Measurements from ENCODE around the gene SLCO1B1.
"Not testable (repeated sequence)": the region's sequence is repeated elsewhere in the genome, so short reads cannot be mapped to it uniquely, and the experiment has no call there.

SLCO1B1 gene

GRCh38 chr12:21169878-21170472 is 39.0 kb downstream of the SLCO1B1 start:
- H3K4me1 Mint-ChIP-seq: no peaks in the 10 kb centered on the region
- H3K36me3 Mint-ChIP-seq: no peaks in the 10 kb centered on the region
- H3K9me3 Mint-ChIP-seq: peaks cover 7% of the 10 kb centered on the region
- peak; percentile 22 to 63 for DNase-seq (ENCODE audit: low spot score in 2 of 2)
- no peak overlapping the region for H3K27ac Mint-ChIP-seq
- ATAC-seq: no peak
- no peak overlapping the region for H3K4me3 Mint-ChIP-seq

- no peaks in the 10 kb centered on the region for H3K36me3 Mint-ChIP-seq
- H3K9me3 Mint-ChIP-seq: peaks cover 7% of the 10 kb centered on the region
- H3K27ac Mint-ChIP-seq: no peak overlapping the region
- no peak for DNase-seq (ENCODE audit: low spot score in 2 of 2)
- no peak overlapping the region for H3K4me3 Mint-ChIP-seq
- H3K4me1 Mint-ChIP-seq: no peaks in the 10 kb centered on the region
- ATAC-seq: no peak
These were observed 41.1 kb downstream of the SLCO1B1 start for GRCh38 chr12:21172079-21172478.

- Mint-ChIP-seq H3K9me3 (no peaks in the 10 kb centered on the region), H3K4me1 (no peaks in the 10 kb centered on the region), H3K27ac (no peak overlapping the region), H3K36me3 (no peaks in the 10 kb centered on the region), H3K4me3 (no peak overlapping the region)
- DNase-seq (ENCODE audit: low spot score in 2 of 2): no peak
- ATAC-seq: no peak
These were observed 52.8 kb downstream of the SLCO1B1 start for GRCh38 chr12:21183721-21184275.

GRCh38 chr12:21190016-21190415 is 59.0 kb downstream of the SLCO1B1 start:
- Mint-ChIP-seq H3K27ac (no peak overlapping the region), H3K4me3 (no peak overlapping the region), H3K36me3 (no peaks in the 10 kb centered on the region), H3K9me3 (no peaks in the 10 kb centered on the region), H3K4me1 (no peaks in the 10 kb centered on the region)
- DNase-seq (ENCODE audit: low spot score in 2 of 2) (no peak), ATAC-seq (peak; percentile 16)

- not testable (repeated sequence) for DNase-seq (ENCODE audit: low spot score in 2 of 2); H3K36me3 Mint-ChIP-seq; H3K27ac Mint-ChIP-seq; H3K9me3 Mint-ChIP-seq; H3K4me3 Mint-ChIP-seq; ATAC-seq; H3K4me1 Mint-ChIP-seq
These were observed 83.4 kb downstream of the SLCO1B1 start for GRCh38 chr12:21214433-21214832.

GRCh38 chr12:21219206-21219605 is 88.2 kb downstream of the SLCO1B1 start:
- H3K4me1 Mint-ChIP-seq: no peaks in the 10 kb centered on the region
- no peak overlapping the region for H3K27ac Mint-ChIP-seq
- no peaks in the 10 kb centered on the region for H3K36me3 Mint-ChIP-seq
- ATAC-seq (no peak), DNase-seq (ENCODE audit: low spot score in 2 of 2) (no peak)
- no peaks in the 10 kb centered on the region for H3K9me3 Mint-ChIP-seq
- H3K4me3 Mint-ChIP-seq: no peak overlapping the region

GRCh38 chr12:21220266-21220665 is 89.3 kb downstream of the SLCO1B1 start:
- Mint-ChIP-seq H3K4me1 (no peaks in the 10 kb centered on the region), H3K9me3 (no peaks in the 10 kb centered on the region), H3K27ac (no peak overlapping the region), H3K36me3 (no peaks in the 10 kb centered on the region), H3K4me3 (no peak overlapping the region)
- ATAC-seq (no peak), DNase-seq (ENCODE audit: low spot score in 2 of 2) (no peak)

GRCh38 chr12:21221072-21221471 is 90.1 kb downstream of the SLCO1B1 start:
- no peak overlapping the region for H3K4me3 Mint-ChIP-seq
- H3K9me3 Mint-ChIP-seq: no peaks in the 10 kb centered on the region
- ATAC-seq (no peak), DNase-seq (ENCODE audit: low spot score in 2 of 2) (no peak)
- no peak overlapping the region for H3K27ac Mint-ChIP-seq
- no peaks in the 10 kb centered on the region for H3K36me3 Mint-ChIP-seq
- no peaks in the 10 kb centered on the region for H3K4me1 Mint-ChIP-seq

- Mint-ChIP-seq H3K4me1 (no peaks in the 10 kb centered on the region), H3K27ac (no peak overlapping the region), H3K9me3 (no peaks in the 10 kb centered on the region), H3K4me3 (no peak overlapping the region), H3K36me3 (no peaks in the 10 kb centered on the region)
- no peak for ATAC-seq
- no peak for DNase-seq (ENCODE audit: low spot score in 2 of 2)
These were observed 90.8 kb downstream of the SLCO1B1 start for GRCh38 chr12:21221778-21222177.

- Mint-ChIP-seq H3K9me3 (no peaks in the 10 kb centered on the region), H3K4me3 (no peak overlapping the region)
- no peak for DNase-seq (ENCODE audit: low spot score in 2 of 2)
These were observed 92.9 kb downstream of the SLCO1B1 start for GRCh38 chr12:21223930-21224329.

GRCh38 chr12:21234395-21234794 is 103.4 kb downstream of the SLCO1B1 start:
- H3K27ac Mint-ChIP-seq: no peak overlapping the region
- H3K9me3 Mint-ChIP-seq: no peaks in the 10 kb centered on the region
- H3K36me3 Mint-ChIP-seq: no peaks in the 10 kb centered on the region
- DNase-seq (ENCODE audit: low spot score in 2 of 2) (no peak), ATAC-seq (no peak)
- H3K4me1 Mint-ChIP-seq: no peaks in the 10 kb centered on the region
- H3K4me3 Mint-ChIP-seq: no peak overlapping the region

More at GRCh38 chr12:21223930-21224329, 92.9 kb downstream of the SLCO1B1 start:
- H3K27ac Mint-ChIP-seq: no peak overlapping the region
- no peaks in the 10 kb centered on the region for H3K36me3 Mint-ChIP-seq
- H3K4me1 Mint-ChIP-seq: no peaks in the 10 kb centered on the region
- ATAC-seq: no peak

GRCh38 chr12:21239866-21240265 is 108.9 kb downstream of the SLCO1B1 start:
- no peaks in the 10 kb centered on the region for H3K9me3 Mint-ChIP-seq
- H3K4me3 Mint-ChIP-seq: no peak overlapping the region
- ATAC-seq (no peak), DNase-seq (ENCODE audit: low spot score in 2 of 2) (no peak)
- H3K4me1 Mint-ChIP-seq: no peaks in the 10 kb centered on the region
- H3K36me3 Mint-ChIP-seq: no peaks in the 10 kb centered on the region
- H3K27ac Mint-ChIP-seq: no peak overlapping the region

- H3K9me3 Mint-ChIP-seq: no peaks in the 10 kb centered on the region
- no peaks in the 10 kb centered on the region for H3K4me1 Mint-ChIP-seq
These were observed 117.7 kb downstream of the SLCO1B1 start for GRCh38 chr12:21248679-21249078.

GRCh38 chr12:21252070-21252469 is 121.1 kb downstream of the SLCO1B1 start:
- Mint-ChIP-seq H3K9me3 (no peaks in the 10 kb centered on the region), H3K4me1 (no peaks in the 10 kb centered on the region), H3K36me3 (no peaks in the 10 kb centered on the region), H3K4me3 (no peak overlapping the region), H3K27ac (no peak overlapping the region)
- no peak for ATAC-seq
- no peak for DNase-seq (ENCODE audit: low spot score in 2 of 2)

More at GRCh38 chr12:21248679-21249078, 117.7 kb downstream of the SLCO1B1 start:
- Mint-ChIP-seq H3K27ac (no peak overlapping the region), H3K36me3 (no peaks in the 10 kb centered on the region), H3K4me3 (no peak overlapping the region)
- DNase-seq (ENCODE audit: low spot score in 2 of 2) (no peak), ATAC-seq (peak; percentile 51)

GRCh38 chr12:21257172-21257571 is 126.2 kb downstream of the SLCO1B1 start:
- ATAC-seq (no peak), DNase-seq (ENCODE audit: low spot score in 2 of 2) (no peak)
- Mint-ChIP-seq H3K27ac (no peak overlapping the region), H3K4me1 (no peaks in the 10 kb centered on the region), H3K9me3 (peaks cover 2% of the 10 kb centered on the region), H3K36me3 (no peaks in the 10 kb centered on the region), H3K4me3 (no peak overlapping the region)

GRCh38 chr12:21264232-21264631 is 133.2 kb downstream of the SLCO1B1 start:
- ATAC-seq (no peak), DNase-seq (ENCODE audit: low spot score in 2 of 2) (no peak)
- no peaks in the 10 kb centered on the region for H3K36me3 Mint-ChIP-seq
- H3K27ac Mint-ChIP-seq: no peak overlapping the region
- H3K4me3 Mint-ChIP-seq: no peak overlapping the region
- no peaks in the 10 kb centered on the region for H3K4me1 Mint-ChIP-seq
- H3K9me3 Mint-ChIP-seq: peaks cover 5% of the 10 kb centered on the region
